Neural progenitor cell (in vitro differentiated cells): ENCODE measurements around the gene PRR16.

ENCODE experiments used
- EZH2 ChIP-seq: fragments of 200-600 bp; sonication (generic); IDR thresholded peaks from 2 replicates; pipeline ENCODE4 v1.6.1; 2017; ENCODE audit warnings: antibody characterized with exemption, mild to moderate bottlenecking, moderate library complexity
- EZH2phosphoT487 ChIP-seq: fragments of 200-600 bp; sonication (generic); IDR thresholded peaks from 2 replicates; pipeline ENCODE4 v1.6.1; 2017; ENCODE audit warnings: antibody characterized with exemption
- TF ChIP-seq, protein P1 (sequence below): fragments of 200-600 bp; sonication (generic); IDR thresholded peaks from 2 replicates; pipeline ENCODE4 v1.5.1; 2017; ENCODE audit warnings: antibody characterized with exemption, mild to moderate bottlenecking

DNA sequence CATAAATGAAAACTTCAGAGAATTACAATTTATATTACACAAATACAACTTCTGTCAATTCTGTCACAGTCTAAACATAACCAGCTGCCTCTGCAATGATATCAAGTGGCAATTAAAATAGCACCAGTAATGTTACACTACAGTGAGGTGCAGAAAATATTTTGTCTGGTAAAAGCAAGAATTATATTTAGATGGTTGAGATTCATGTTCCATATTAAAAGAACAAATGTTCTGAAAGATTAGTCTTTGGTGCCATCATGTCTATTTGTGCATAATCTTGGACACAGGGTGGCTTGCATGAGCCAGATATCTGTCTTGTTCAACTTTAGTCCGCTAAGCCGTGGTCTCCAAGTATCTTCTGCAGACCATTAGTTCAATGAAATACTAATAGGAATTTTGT is 29.0 kb upstream of the PRR16 start:
- TF ChIP-seq, protein P1, sequence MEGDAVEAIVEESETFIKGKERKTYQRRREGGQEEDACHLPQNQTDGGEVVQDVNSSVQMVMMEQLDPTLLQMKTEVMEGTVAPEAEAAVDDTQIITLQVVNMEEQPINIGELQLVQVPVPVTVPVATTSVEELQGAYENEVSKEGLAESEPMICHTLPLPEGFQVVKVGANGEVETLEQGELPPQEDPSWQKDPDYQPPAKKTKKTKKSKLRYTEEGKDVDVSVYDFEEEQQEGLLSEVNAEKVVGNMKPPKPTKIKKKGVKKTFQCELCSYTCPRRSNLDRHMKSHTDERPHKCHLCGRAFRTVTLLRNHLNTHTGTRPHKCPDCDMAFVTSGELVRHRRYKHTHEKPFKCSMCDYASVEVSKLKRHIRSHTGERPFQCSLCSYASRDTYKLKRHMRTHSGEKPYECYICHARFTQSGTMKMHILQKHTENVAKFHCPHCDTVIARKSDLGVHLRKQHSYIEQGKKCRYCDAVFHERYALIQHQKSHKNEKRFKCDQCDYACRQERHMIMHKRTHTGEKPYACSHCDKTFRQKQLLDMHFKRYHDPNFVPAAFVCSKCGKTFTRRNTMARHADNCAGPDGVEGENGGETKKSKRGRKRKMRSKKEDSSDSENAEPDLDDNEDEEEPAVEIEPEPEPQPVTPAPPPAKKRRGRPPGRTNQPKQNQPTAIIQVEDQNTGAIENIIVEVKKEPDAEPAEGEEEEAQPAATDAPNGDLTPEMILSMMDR = no peak
- TF ChIP-seq EZH2 (no peak), EZH2phosphoT487 (no peak)
